Keratinocyte (primary cell): ENCODE measurements around the gene PIGL. TPM values are rescaled to one million over a fixed set of nuclear protein-coding genes. Genes with fewer than 3 reads are reported as not detected.

ENCODE experiments used
- DNase-seq: peaks from one replicate; pipeline ENCODE4 v3.0.0-alpha.2; 2011; ENCODE audit warnings: low read depth, missing footprints, low spot score
- FAIRE-seq: peaks from 2 replicates; lab custom pipeline; 2011; peaks lifted over from hg19 to GRCh38; lab: Jason Lieb, UNC
- H2AFZ ChIP-seq: 2 replicates; pipeline ENCODE4 v1.6.0; 2012; ENCODE audit warnings: low read length, control low read depth, inconsistent platforms; ENCODE audit not compliant: control insufficient read depth
- H3K27ac ChIP-seq: 2 replicates; pipeline ENCODE4 v1.5.1; 2011; ENCODE audit warnings: low read length; ENCODE audit not compliant: control insufficient read depth, insufficient read depth
- H3K27me3 ChIP-seq: 3 replicates; pipeline ENCODE4 v1.6.0; 2011; ENCODE audit warnings: low read length; ENCODE audit not compliant: control insufficient read depth, insufficient read depth; ENCODE audit errors: extremely low read depth
- H3K36me3 ChIP-seq, 2 experiments: 2 replicates in 1 of 2; 3 replicates in 1 of 2; pipeline ENCODE4 v1.5.1; 2011; ENCODE audit warnings: low read length in 2 of 2, mild to moderate bottlenecking in 1 of 2; ENCODE audit not compliant: control insufficient read depth in 2 of 2, insufficient read depth in 2 of 2; ENCODE audit errors: extremely low read depth in 1 of 2
- H3K4me1 ChIP-seq: 3 replicates; pipeline ENCODE4 v1.5.1; 2011; ENCODE audit warnings: low read length; ENCODE audit not compliant: control insufficient read depth, insufficient read depth; ENCODE audit errors: extremely low read depth
- H3K4me2 ChIP-seq: 3 replicates; pipeline ENCODE4 v1.6.0; 2011; ENCODE audit warnings: low read depth, low read length; ENCODE audit not compliant: control insufficient read depth, insufficient read depth; ENCODE audit errors: extremely low read depth
- H3K4me3 ChIP-seq, 3 experiments: fragments of 200-600 bp in 1 of 3; sonication (generic) in 1 of 3; 2 replicates in 2 of 3; 3 replicates in 1 of 3; pipeline ENCODE4 v1.5.1; 2011 to 2016; ENCODE audit warnings: low read length in 3 of 3, mild to moderate bottlenecking in 3 of 3, control low read depth in 2 of 3, inconsistent platforms in 1 of 3, low read depth in 1 of 3, mixed read lengths in 1 of 3, mixed run types in 1 of 3, moderate library complexity in 1 of 3; ENCODE audit not compliant: control insufficient read depth in 2 of 3, insufficient read depth in 2 of 3; ENCODE audit errors: extremely low read depth in 1 of 3
- H3K79me2 ChIP-seq: 2 replicates; pipeline ENCODE4 v1.6.0; 2012; ENCODE audit warnings: low read length; ENCODE audit not compliant: control insufficient read depth, insufficient read depth
- H3K9ac ChIP-seq: 3 replicates; pipeline ENCODE4 v1.6.0; 2011; ENCODE audit warnings: low read length; ENCODE audit not compliant: control insufficient read depth, insufficient read depth; ENCODE audit errors: extremely low read depth
- H3K9me1 ChIP-seq: 3 replicates; pipeline ENCODE4 v1.6.0; 2011; ENCODE audit warnings: low read length; ENCODE audit not compliant: control insufficient read depth, insufficient read depth; ENCODE audit errors: extremely low read depth
- H3K9me3 ChIP-seq: 2 replicates; pipeline ENCODE4 v1.5.1; 2012; ENCODE audit warnings: low read depth, low read length; ENCODE audit not compliant: control insufficient read depth
- H4K20me1 ChIP-seq: 3 replicates; pipeline ENCODE4 v1.6.0; 2011; ENCODE audit warnings: low read length; ENCODE audit not compliant: control insufficient read depth, insufficient read depth; ENCODE audit errors: extremely low read depth
- CTCF ChIP-seq, 3 experiments: IDR thresholded peaks in 1 of 3; conservative IDR thresholded peaks in 1 of 3; optimal IDR thresholded peaks in 1 of 3; 2 replicates in 2 of 3; 3 replicates in 1 of 3; pipeline versions ENCODE3 to v1.5.1; 2011; ENCODE audit warnings: low read length in 3 of 3, mild to moderate bottlenecking in 3 of 3, moderate library complexity in 2 of 3, control low read depth in 1 of 3, inconsistent platforms in 1 of 3; ENCODE audit not compliant: insufficient read depth in 2 of 3; ENCODE audit errors: extremely low read depth in 1 of 3
- EZH2 ChIP-seq: IDR thresholded peaks from one replicate; pipeline ENCODE4 v1.6.1; 2012; ENCODE audit warnings: inconsistent platforms, mild to moderate bottlenecking, low read length, moderate library complexity
- dilution Hi-C: fragments of 300-500 bp; cut with MboI; formaldehyde crosslinking; loops from one replicate; pipeline ENCODE4 v1.7.0; 2020; ENCODE audit warnings: low sequenced_read_pairs; ENCODE audit not compliant: extremely low pct_ligation_motif_present
- polyA plus RNA-seq, 5 experiments: library from polyadenylated mRNA; depleted of rRNA in 3 of 5; stranded (reverse) in 3 of 5; stranded (forward) in 1 of 5; unstranded in 1 of 5; fragments of >200 nt; gene quantifications; 1 replicate in 1 of 5; 2 replicates in 3 of 5; 3 replicates in 1 of 5; pipeline versions ENCODE4 v1.2.1 to v1.2.3, GENCODE V29; 2011 to 2012; ENCODE audit warnings: missing spikeins in 2 of 5, low read depth in 1 of 5, low replicate concordance in 1 of 5

Gene PIGL
- polyA plus RNA-seq, 1 donor (not counting 4 experiments of a cell fraction or from before 2014, with no cell fraction given), result 21.5 TPM

- Histone ChIP-seq H3K79me2 (no peaks in the 10 kb centered on the region), H3K27ac (no peak overlapping the region), H3K9ac (no peak overlapping the region), H3K4me3 (no peak overlapping the region), H3K36me3 (peaks cover 2 to 8% of the 10 kb centered on the region in 2 experiments), H3K4me2 (no peak overlapping the region), H4K20me1 (no peaks in the 10 kb centered on the region), H3K9me3 (no peaks in the 10 kb centered on the region), H2AFZ (no peak overlapping the region), H3K9me1 (no peaks in the 10 kb centered on the region), H3K27me3 (no peaks in the 10 kb centered on the region), H3K4me1 (no peaks in the 10 kb centered on the region)
- no peak for FAIRE-seq
- TF ChIP-seq EZH2, result no peak
- no peak for TF ChIP-seq CTCF (optimal IDR thresholded peaks at IDR 0.05 in 1 of 3, IDR thresholded peaks at IDR 0.05 in 1 of 3, conservative IDR thresholded peaks at IDR 0.05 in 1 of 3; ENCODE audit: extremely low read depth in 1 of 3, insufficient read depth in 2 of 3, low read length in 3 of 3)
- DNase-seq, result no peak
- dilution Hi-C loops, result no loop called here
Observed at GRCh38 chr17:16339959-16340358, 122.9 kb downstream of the PIGL start.

GRCh38 chr17:16342979-16343378, 126.0 kb downstream of the PIGL start:
- Histone ChIP-seq H3K4me2 (no peak overlapping the region), H3K9me1 (no peaks in the 10 kb centered on the region), H3K27ac (no peak overlapping the region), H2AFZ (no peak overlapping the region), H3K27me3 (no peaks in the 10 kb centered on the region), H3K36me3 (peaks cover 2 to 8% of the 10 kb centered on the region in 2 experiments), H3K79me2 (no peaks in the 10 kb centered on the region), H3K4me1 (no peaks in the 10 kb centered on the region), H3K4me3 (no peak overlapping the region), H3K9me3 (no peaks in the 10 kb centered on the region), H3K9ac (no peak overlapping the region), H4K20me1 (no peaks in the 10 kb centered on the region)
- dilution Hi-C loops, result no loop called here
- no peak for FAIRE-seq
- TF ChIP-seq CTCF (optimal IDR thresholded peaks at IDR 0.05 in 1 of 3, IDR thresholded peaks at IDR 0.05 in 1 of 3, conservative IDR thresholded peaks at IDR 0.05 in 1 of 3; ENCODE audit: extremely low read depth in 1 of 3, insufficient read depth in 2 of 3, low read length in 3 of 3) (no peak), EZH2 (no peak)
- no peak for DNase-seq
